ENCODE results near the gene CDC42BPG. TPM values are rescaled to one million over a fixed set of nuclear protein-coding genes. Genes with fewer than 3 reads are reported as not detected.

The CDC42BPG gene
- total and polyA plus RNA-seq, 9 of the 15 experiments (the other 6 are each of a cell fraction or from before 2014, with no cell fraction given): 0.04 to 8.8 (median 2.1) TPM

GRCh38 chr11:64883575-64883974 lies 39.1 kb upstream of the CDC42BPG start:
- no TSS peak for BruUV-seq (replicated peaks)
- Histone ChIP-seq H3K9me1 (ENCODE audit: control insufficient read depth, insufficient read depth, low read length) (no peaks in the 10 kb centered on the region), H3K27me3 (ENCODE audit: control insufficient read depth in 2 of 2, insufficient read depth in 2 of 2, low read length in 2 of 2) (no peaks in the 10 kb centered on the region), H2AFZ (ENCODE audit: low read depth, low read length) (no peak overlapping the region), H3K9ac (ENCODE audit: insufficient read depth in 1 of 2, low read depth in 2 of 2, low read length in 2 of 2) (peak overlapping the region in 1 of 2 experiments; percentile 20; a peak in 1 of 4 replicates), H3K79me2 (ENCODE audit: control insufficient read depth, insufficient read depth, low read length) (peaks cover 11% of the 10 kb centered on the region; the same call in 2 of the 3 replicates), H3K4me1 (replicated peaks in 1 of 2; ENCODE audit: control insufficient read depth in 2 of 2, insufficient read depth in 2 of 2, low read length in 2 of 2) (peaks cover 37 to 60% of the 10 kb centered on the region in 2 experiments), H3K9me3 (replicated peaks; ENCODE audit: control insufficient read depth, insufficient read depth, low read depth, low read length) (no peaks in the 10 kb centered on the region), H3K4me2 (ENCODE audit: insufficient read depth, low read length) (no peak overlapping the region), H3K36me3 (ENCODE audit: control insufficient read depth, insufficient read depth, low read length) (no peaks in the 10 kb centered on the region), H4K20me1 (replicated peaks; ENCODE audit: control insufficient read depth, insufficient read depth, low read length) (no peaks in the 10 kb centered on the region), H3K27ac (ENCODE audit: extremely low read depth, low read depth, low read length) (no peak overlapping the region), H3K4me3 (no peak overlapping the region)
- in situ Hi-C loops (cut with MboI): no loop called here
- 89% methylated on average over 3 of the region's 5 CpGs for WGBS (ENCODE audit: insufficient coverage, low coverage, missing lambda C conversion rate)
- no peak for FAIRE-seq
- ChIA-PET POLR2A (interaction anchor here (1.0 kb wide), 1 partner anchor 13 kb away, joined by 3 read pairs; no protein-coding TSS in a partner anchor), CTCF (ENCODE audit: low intra/inter-chr PET ratio) (no interaction called here)
- intact Hi-C loops (cut with micrococcal nuclease): loop anchor here (10.0 kb wide), 1 partner anchor 231 kb away; the partner anchor contains the start of genes TM7SF2 and ZNHIT2
- ATAC-seq: no peak
- DNase-seq (ENCODE audit: extremely low read depth in 1 of 4, low spot score in 3 of 4): no peak
- TF ChIP-seq MTF1 (CRISPR knock-in tag; IDR thresholded peaks at IDR 0.05; ENCODE audit: borderline replicate concordance) (no peak), ZNF318 (IDR thresholded peaks at IDR 0.05; ENCODE audit: borderline replicate concordance in 1 of 2, low read depth in 1 of 2) (no peak), POLR2H (tag; IDR thresholded peaks at IDR 0.05; ENCODE audit: low read depth) (no peak), FOXM1 (IDR thresholded peaks at IDR 0.05; ENCODE audit: low read depth) (no peak), FOXM1 (CRISPR knock-in tag; IDR thresholded peaks at IDR 0.05; ENCODE audit: low read depth) (no peak), ZNF24 (IDR thresholded peaks at IDR 0.05) (no peak), ZKSCAN3 (CRISPR knock-in tag; IDR thresholded peaks at IDR 0.05) (no peak), RBM14 (IDR thresholded peaks at IDR 0.05; ENCODE audit: borderline replicate concordance, insufficient read depth, low read depth, low read length) (no peak), ZNF384 (IDR thresholded peaks at IDR 0.05; ENCODE audit: low read depth, low read length) (no peak), CHD4 (IDR thresholded peaks at IDR 0.05; ENCODE audit: insufficient read depth, insufficient replicate concordance, low read depth, low read length, poor library complexity, severe bottlenecking) (no peak), ZNF197 (CRISPR knock-in tag; IDR thresholded peaks at IDR 0.05; ENCODE audit: low read depth) (no peak), MAZ (CRISPR knock-in tag; conservative IDR thresholded peaks at IDR 0.05 in 1 of 2, IDR thresholded peaks at IDR 0.05 in 1 of 2) (no peak), ELK1 (CRISPR knock-in tag; IDR thresholded peaks at IDR 0.05) (no peak)

Data from K562 (cell line).